GM18951 (cell line): ENCODE measurements around the gene MXRA7.
"Not testable (repeated sequence)": the region's sequence is repeated elsewhere in the genome, so short reads cannot be mapped to it uniquely, and the experiment has no call there.

Experiments used
- POLR2A ChIP-seq: IDR thresholded peaks from 4 replicates; pipeline ENCODE4 v1.6.1; 2011; ENCODE audit warnings: mild to moderate bottlenecking; ENCODE audit not compliant: insufficient read length, insufficient read depth; ENCODE audit errors: extremely low read depth
- in situ Hi-C: fragments of 300-500 bp; cut with MboI; formaldehyde crosslinking; loops from one replicate; pipeline ENCODE4 v1.12.0; 2022; ENCODE audit warnings: low sequenced_read_pairs, mixed read lengths, inconsistent platforms; ENCODE audit not compliant: unreplicated experiment

The MXRA7 gene

GRCh38 chr17:76710863-76711611 lies at the start of gene MXRA7:
Gene MXRA7 (minus strand): TSS chr17:76710965. CDS start chr17:76710946, 19 bp downstream.
- in situ Hi-C loops = no loop called here
- no peak for TF ChIP-seq POLR2A

- in situ Hi-C loops = no loop called here
These were observed 47.8 kb upstream of the MXRA7 start for GRCh38 chr17:76758570-76758969.

GRCh38 chr17:76757256-76757655 lies 46.5 kb upstream of the MXRA7 start:
- in situ Hi-C loops = no loop called here

More at GRCh38 chr17:76758570-76758969, 47.8 kb upstream of the MXRA7 start:
- no peak for TF ChIP-seq POLR2A

GRCh38 chr17:76755285-76755684 lies 44.5 kb upstream of the MXRA7 start:
- TF ChIP-seq POLR2A = no peak
- in situ Hi-C loops = no loop called here

More at GRCh38 chr17:76757256-76757655, 46.5 kb upstream of the MXRA7 start:
- TF ChIP-seq POLR2A = no peak

- in situ Hi-C loops = no loop called here
- no peak for TF ChIP-seq POLR2A
These were observed 42.5 kb upstream of the MXRA7 start for GRCh38 chr17:76753061-76753961.

GRCh38 chr17:76752006-76752405 lies 41.2 kb upstream of the MXRA7 start:
- in situ Hi-C loops = no loop called here

GRCh38 chr17:76751416-76751993 lies 40.7 kb upstream of the MXRA7 start:
- in situ Hi-C loops = no loop called here

More at GRCh38 chr17:76752006-76752405, 41.2 kb upstream of the MXRA7 start:
- no peak for TF ChIP-seq POLR2A

GRCh38 chr17:76748657-76749056 lies 37.9 kb upstream of the MXRA7 start:
- in situ Hi-C loops = no loop called here
- no peak for TF ChIP-seq POLR2A

More at GRCh38 chr17:76751416-76751993, 40.7 kb upstream of the MXRA7 start:
- TF ChIP-seq POLR2A = no peak

- no peak for TF ChIP-seq POLR2A
- in situ Hi-C loops = no loop called here
These were observed 37.1 kb upstream of the MXRA7 start for GRCh38 chr17:76747716-76748363.

- in situ Hi-C loops = not testable (repeated sequence)
These were observed 35.0 kb upstream of the MXRA7 start for GRCh38 chr17:76745785-76746184.

GRCh38 chr17:76744747-76745146 lies 34.0 kb upstream of the MXRA7 start:
- no peak for TF ChIP-seq POLR2A
- in situ Hi-C loops = no loop called here

- in situ Hi-C loops = no loop called here
- no peak for TF ChIP-seq POLR2A
These were observed 32.2 kb upstream of the MXRA7 start for GRCh38 chr17:76742958-76743357.
